Choroid plexus epithelial cell (primary cell): ENCODE measurements around the gene MSH2.
"Not testable (repeated sequence)": the region's sequence is repeated elsewhere in the genome, so short reads cannot be mapped to it uniquely, and the experiment has no call there.

Source experiments
- DNase-seq: peaks from one replicate; pipeline ENCODE4 v3.0.0-alpha.2; 2010; ENCODE audit warnings: low read depth
- H3K4me3 ChIP-seq: 2 replicates; pipeline ENCODE4 v1.5.1; 2011; ENCODE audit warnings: low read depth, mild to moderate bottlenecking, control low read depth, low read length, moderate library complexity
- CTCF ChIP-seq: conservative IDR thresholded peaks from 2 replicates; pipeline ENCODE4 v1.5.1; 2011; ENCODE audit warnings: low read depth, mild to moderate bottlenecking, control low read depth, inconsistent platforms, low read length, moderate library complexity

Gene MSH2

GRCh38 chr2:47493317-47494035 lies 90.5 kb downstream of the MSH2 start:
- H3K4me3 ChIP-seq, result no peak overlapping the region
- DNase-seq, result no peak
- no peak for TF ChIP-seq CTCF

- no peak for DNase-seq
- H3K4me3 ChIP-seq, result no peak overlapping the region
- no peak for TF ChIP-seq CTCF
Measured at GRCh38 chr2:47494267-47495130, 91.5 kb downstream of the MSH2 start.

- no peak for TF ChIP-seq CTCF
- no peak for DNase-seq
- no peak overlapping the region for H3K4me3 ChIP-seq
Measured at GRCh38 chr2:47497843-47498460, 95.0 kb downstream of the MSH2 start.

GRCh38 chr2:47499093-47499492 lies 96.1 kb downstream of the MSH2 start:
- H3K4me3 ChIP-seq, result no peak overlapping the region
- no peak for TF ChIP-seq CTCF
- peak; percentile 26 for DNase-seq

GRCh38 chr2:47499621-47500309 lies 96.8 kb downstream of the MSH2 start:
- no peak overlapping the region for H3K4me3 ChIP-seq
- no peak for DNase-seq
- no peak for TF ChIP-seq CTCF

GRCh38 chr2:47501374-47502200 lies 98.6 kb downstream of the MSH2 start:
- peak; percentile 20 for TF ChIP-seq CTCF
- DNase-seq, result peak; percentile 92
- no peak overlapping the region for H3K4me3 ChIP-seq

GRCh38 chr2:47502498-47502897 lies 99.5 kb downstream of the MSH2 start:
- DNase-seq, H3K4me3 ChIP-seq: not testable (repeated sequence)
